ELR (cell line): ENCODE data around the gene ITGAE.

ENCODE experiments used
- DNase-seq: peaks from one replicate; pipeline ENCODE4 v3.0.0-alpha.2; 2015; ENCODE audit warnings: low read depth

Gene ITGAE

GRCh38 chr17:3817851-3818605 lies 17.0 kb upstream of the ITGAE start:
- no peak for DNase-seq

GRCh38 chr17:3815925-3816324 lies 14.9 kb upstream of the ITGAE start:
- no peak for DNase-seq

GRCh38 chr17:3815122-3815521 lies 14.1 kb upstream of the ITGAE start:
- no peak for DNase-seq

- no peak for DNase-seq
Observed at GRCh38 chr17:3814361-3814760, 13.4 kb upstream of the ITGAE start.

GRCh38 chr17:3813171-3813570 lies 12.2 kb upstream of the ITGAE start:
- DNase-seq, result no peak

GRCh38 chr17:3812771-3813170 lies 11.8 kb upstream of the ITGAE start:
- DNase-seq, result no peak

- DNase-seq, result no peak
Observed at GRCh38 chr17:3812284-3812683, 11.3 kb upstream of the ITGAE start.

GRCh38 chr17:3810019-3810418 lies 9.0 kb upstream of the ITGAE start:
- no peak for DNase-seq

GRCh38 chr17:3809135-3809534 lies 8.1 kb upstream of the ITGAE start:
- DNase-seq, result no peak

- peak; percentile 59 for DNase-seq
Observed at GRCh38 chr17:3808701-3809100, 7.7 kb upstream of the ITGAE start.

GRCh38 chr17:3805581-3805980 lies 4.6 kb upstream of the ITGAE start:
- no peak for DNase-seq

GRCh38 chr17:3804503-3804931 lies 3.5 kb upstream of the ITGAE start:
- peak; percentile 69 for DNase-seq

GRCh38 chr17:3803308-3803640 lies 2.3 kb upstream of the ITGAE start:
- DNase-seq, result peak; percentile 25

- DNase-seq, result peak; percentile 94
Observed at GRCh38 chr17:3802461-3803307, 1.7 kb upstream of the ITGAE start.

- no peak for DNase-seq
Observed at GRCh38 chr17:3801792-3802191, 804 bp upstream of the ITGAE start.

- DNase-seq, result no peak
Observed at GRCh38 chr17:3801347-3801746, 359 bp upstream of the ITGAE start.

- no peak for DNase-seq
Observed at GRCh38 chr17:3799181-3799945, 1.6 kb downstream of the ITGAE start.

GRCh38 chr17:3798273-3799180 lies 2.5 kb downstream of the ITGAE start:
- DNase-seq, result peak; percentile 36

- DNase-seq, result no peak
Observed at GRCh38 chr17:3796822-3797170, 4.2 kb downstream of the ITGAE start.

- no peak for DNase-seq
Observed at GRCh38 chr17:3796110-3796821, 4.7 kb downstream of the ITGAE start.
